Sigmoid colon (tissue), 7 donors: ENCODE data around the gene KIAA0040. TPM values are rescaled to one million over a fixed set of nuclear protein-coding genes. Genes with fewer than 3 reads are reported as not detected.

Source experiments
- DNase-seq: peaks from one replicate; pipeline ENCODE4 v3.0.0-alpha.2; 2019
- H3K27ac ChIP-seq, 4 donors: fragments of 200-600 bp; sonication (generic); one replicate each; pipeline ENCODE4 v1.5.1; 2016 to 2019; ENCODE audit warnings: mild to moderate bottlenecking in 1 of 4
- H3K27me3 ChIP-seq, 3 donors: fragments of 200-600 bp; sonication (generic); one replicate each; pipeline ENCODE4 v1.5.1; 2019; ENCODE audit warnings: mild to moderate bottlenecking in 1 of 3
- H3K36me3 ChIP-seq, 4 donors: fragments of 200-600 bp; sonication (generic); one replicate each; pipeline ENCODE4 v1.5.1; 2016 to 2019
- H3K4me1 ChIP-seq, 4 donors: fragments of 200-600 bp; sonication (generic); one replicate each; pipeline ENCODE4 v1.5.1; 2017 to 2019
- H3K4me3 ChIP-seq, 4 donors: fragments of 200-600 bp; sonication (generic); one replicate each; pipeline ENCODE4 v1.5.1; 2017 to 2019; ENCODE audit warnings: mild to moderate bottlenecking in 2 of 4, moderate library complexity in 1 of 4
- H3K9me3 ChIP-seq, 4 donors: fragments of 200-600 bp in 3 of 4; sonication (generic) in 3 of 4; one replicate each; pipeline versions ENCODE4 v1.5.1 to v1.6.1; 2013 to 2019
- EP300 ChIP-seq, 4 donors: sonication (generic); formaldehyde crosslinking; IDR thresholded peaks; one replicate each; pipeline ENCODE4 v1.6.1; 2017; ENCODE audit warnings: antibody characterized with exemption in 4 of 4
- POLR2A ChIP-seq, 2 donors: fragments of 450-650 bp; IDR thresholded peaks; one replicate each; pipeline ENCODE4 v1.6.1; 2016; ENCODE audit warnings: antibody characterized with exemption in 2 of 2, mild to moderate bottlenecking in 2 of 2, moderate library complexity in 2 of 2
- POLR2AphosphoS5 ChIP-seq, 4 donors: sonication (generic); formaldehyde crosslinking; IDR thresholded peaks; one replicate each; pipeline ENCODE4 v1.6.1; 2017; ENCODE audit warnings: antibody characterized with exemption in 4 of 4
- WGBS, 2 donors: extraction: QIAGEN DNeasy Blood & Tissue Kit; methylation state at CpG; one replicate each; pipeline ENCODE4 v1.1.7; 2013; 5-methylcytosine and 5-hydroxymethylcytosine counted together
- intact Hi-C: fragments of 100-400 bp; cut with DNase I; formaldehyde crosslinking; loops from one replicate; pipeline ENCODE4 v1.15.1; 2023
- polyA plus RNA-seq, 3 donors: library from polyadenylated mRNA; stranded (reverse); fragments of 200-250 nt; gene quantifications; one replicate each; pipeline ENCODE4 v1.2.3, GENCODE V29; 2013
- total RNA-seq, 4 donors: library from RNA; depleted of rRNA; stranded (reverse); fragments of >200 nt; gene quantifications; one replicate each; pipeline ENCODE4 v1.1.0, GENCODE V29; 2016
- TF ChIP-seq, protein P1 (sequence below), 4 experiments: fragments of 450-650 bp in 3 of 4; fragments of 200-600 bp in 1 of 4; IDR thresholded peaks; one replicate each; pipeline ENCODE4 v1.5.1; 2016 to 2019; ENCODE audit warnings: antibody characterized with exemption in 4 of 4, mild to moderate bottlenecking in 3 of 4, moderate library complexity in 2 of 4
- donor health status: healthy with polysubstance abuse.
- donor health status: Bipolar disorder and iron deficiency.
- donor health status: healthy.

KIAA0040 gene
- total and polyA plus RNA-seq, 7 donors: 6.6 to 28.2 (median 18.8) TPM

DNA sequence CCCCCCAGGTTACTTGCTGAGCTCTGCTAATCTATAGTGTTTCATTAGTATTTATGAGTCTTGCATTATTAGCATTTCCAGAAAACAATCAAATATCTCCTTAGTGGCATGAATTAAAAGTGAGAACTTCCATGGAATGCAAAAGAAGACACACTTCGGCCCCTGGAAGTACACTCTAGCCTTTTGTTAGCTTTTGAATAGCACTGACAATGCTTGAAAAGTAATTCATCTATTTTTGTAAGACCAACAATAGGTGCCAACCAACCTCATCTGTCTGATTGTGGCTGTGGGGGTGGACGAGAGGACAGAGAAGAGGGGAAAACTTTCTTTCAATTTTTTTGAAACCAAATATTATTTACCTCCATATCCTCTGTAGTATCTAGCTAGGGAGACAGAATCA is 27.8 kb downstream of the KIAA0040 start:
- no peak for TF ChIP-seq EP300 (IDR thresholded peaks at IDR 0.05)
- TF ChIP-seq POLR2A (IDR thresholded peaks at IDR 0.05): no peak
- TF ChIP-seq POLR2AphosphoS5 (IDR thresholded peaks at IDR 0.05): no peak
- TF ChIP-seq, protein P1, sequence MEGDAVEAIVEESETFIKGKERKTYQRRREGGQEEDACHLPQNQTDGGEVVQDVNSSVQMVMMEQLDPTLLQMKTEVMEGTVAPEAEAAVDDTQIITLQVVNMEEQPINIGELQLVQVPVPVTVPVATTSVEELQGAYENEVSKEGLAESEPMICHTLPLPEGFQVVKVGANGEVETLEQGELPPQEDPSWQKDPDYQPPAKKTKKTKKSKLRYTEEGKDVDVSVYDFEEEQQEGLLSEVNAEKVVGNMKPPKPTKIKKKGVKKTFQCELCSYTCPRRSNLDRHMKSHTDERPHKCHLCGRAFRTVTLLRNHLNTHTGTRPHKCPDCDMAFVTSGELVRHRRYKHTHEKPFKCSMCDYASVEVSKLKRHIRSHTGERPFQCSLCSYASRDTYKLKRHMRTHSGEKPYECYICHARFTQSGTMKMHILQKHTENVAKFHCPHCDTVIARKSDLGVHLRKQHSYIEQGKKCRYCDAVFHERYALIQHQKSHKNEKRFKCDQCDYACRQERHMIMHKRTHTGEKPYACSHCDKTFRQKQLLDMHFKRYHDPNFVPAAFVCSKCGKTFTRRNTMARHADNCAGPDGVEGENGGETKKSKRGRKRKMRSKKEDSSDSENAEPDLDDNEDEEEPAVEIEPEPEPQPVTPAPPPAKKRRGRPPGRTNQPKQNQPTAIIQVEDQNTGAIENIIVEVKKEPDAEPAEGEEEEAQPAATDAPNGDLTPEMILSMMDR (IDR thresholded peaks at IDR 0.05): no peak
- Histone ChIP-seq H3K36me3 (peaks cover 0 to 8% (median 5%) of the 10 kb centered on the region in 4 donors), H3K27ac (no peak overlapping the region), H3K4me3 (no peak overlapping the region), H3K27me3 (no peaks in the 10 kb centered on the region), H3K4me1 (no peaks in the 10 kb centered on the region), H3K9me3 (no peaks in the 10 kb centered on the region)
- intact Hi-C loops: no loop called here
- 89 to 90% methylated on average over 2 of the region's 2 CpGs for WGBS, 2 donors
- no peak for DNase-seq

DNA sequence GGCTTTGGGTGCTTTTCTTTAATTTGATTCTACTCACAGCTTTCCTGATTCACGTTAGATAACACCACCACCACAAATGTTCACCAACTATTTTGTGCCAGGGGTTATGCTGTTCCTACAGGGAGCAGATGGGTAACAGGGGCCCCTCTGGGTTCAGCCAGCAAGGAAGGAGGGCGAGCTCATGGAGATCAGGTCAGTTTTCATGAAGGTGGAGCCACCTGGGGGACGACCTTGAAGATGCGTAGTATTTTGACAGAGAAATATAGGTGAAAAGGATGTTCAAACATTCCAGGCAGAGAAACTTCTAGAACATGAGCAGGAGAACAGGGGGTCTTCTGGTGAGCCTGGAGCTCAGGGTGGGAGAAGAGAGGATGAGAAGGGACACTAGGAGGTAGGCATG is 28.9 kb downstream of the KIAA0040 start:
- H3K4me3 ChIP-seq: no peak overlapping the region
- H3K27ac ChIP-seq: no peak overlapping the region
- intact Hi-C loops: no loop called here
- no peak for DNase-seq
- WGBS, 2 donors: 70 to 85% methylated on average over 4 of the region's 4 CpGs
- H3K4me1 ChIP-seq: no peaks in the 10 kb centered on the region
- H3K36me3 ChIP-seq: peaks cover 0 to 8% (median 5%) of the 10 kb centered on the region in 4 donors
- TF ChIP-seq, protein P1 (IDR thresholded peaks at IDR 0.05): no peak
- TF ChIP-seq POLR2A (IDR thresholded peaks at IDR 0.05) (no peak), POLR2AphosphoS5 (IDR thresholded peaks at IDR 0.05) (no peak), EP300 (IDR thresholded peaks at IDR 0.05) (no peak)
- no peaks in the 10 kb centered on the region for H3K9me3 ChIP-seq
- no peaks in the 10 kb centered on the region for H3K27me3 ChIP-seq

DNA sequence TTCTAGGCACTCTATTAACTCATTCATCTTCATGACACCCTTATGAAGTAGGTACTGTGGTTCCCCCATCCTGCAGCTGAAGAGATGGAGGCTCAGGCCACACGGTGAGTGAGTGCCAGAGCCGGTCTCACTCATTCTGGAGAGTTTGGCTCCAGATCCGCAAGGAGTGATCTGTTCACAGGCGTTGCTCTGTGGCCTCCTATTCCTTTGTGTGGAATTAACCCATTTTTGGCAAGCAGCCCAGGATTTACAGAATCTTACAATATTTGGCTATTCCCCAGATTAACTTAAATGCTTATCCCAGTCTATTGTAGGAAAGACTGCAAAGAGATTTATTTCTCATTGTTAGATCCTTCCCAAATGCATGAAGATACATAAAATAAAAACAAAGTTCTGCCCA is 29.6 kb downstream of the KIAA0040 start:
- no peak for TF ChIP-seq POLR2AphosphoS5 (IDR thresholded peaks at IDR 0.05)
- TF ChIP-seq, protein P1 (IDR thresholded peaks at IDR 0.05): no peak
- TF ChIP-seq EP300 (IDR thresholded peaks at IDR 0.05): no peak
- Histone ChIP-seq H3K9me3 (no peaks in the 10 kb centered on the region), H3K36me3 (peaks cover 0 to 8% (median 5%) of the 10 kb centered on the region in 4 donors), H3K4me3 (no peak overlapping the region), H3K27ac (no peak overlapping the region), H3K4me1 (no peaks in the 10 kb centered on the region), H3K27me3 (no peaks in the 10 kb centered on the region)
- DNase-seq: no peak
- intact Hi-C loops: no loop called here
- 54 to 82% methylated on average over 4 of the region's 4 CpGs for WGBS, 2 donors

DNA sequence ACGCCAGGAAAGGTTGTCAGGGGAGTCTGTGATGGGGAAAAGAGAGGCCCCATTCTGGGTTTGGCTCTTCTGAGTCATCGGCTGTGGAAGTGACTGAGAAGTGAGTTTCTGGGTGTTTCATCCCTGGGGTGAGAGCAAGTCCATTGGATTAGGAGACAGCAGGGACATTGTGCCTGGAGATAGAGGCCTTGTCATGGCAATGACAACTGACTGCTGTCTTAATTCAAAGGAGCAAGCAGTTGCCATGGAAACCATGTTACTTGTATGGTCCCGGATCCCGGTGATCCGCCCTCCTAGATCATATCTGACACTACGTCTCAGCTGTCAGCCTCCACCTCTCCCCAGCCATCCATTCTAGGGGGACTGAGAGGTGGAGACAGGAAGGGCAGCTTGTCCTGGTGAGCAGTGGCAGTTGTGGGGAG is 34.4 kb downstream of the KIAA0040 start:
- no peak for DNase-seq
- Histone ChIP-seq H3K9me3 (no peaks in the 10 kb centered on the region), H3K27ac (no peak overlapping the region), H3K4me1 (no peaks in the 10 kb centered on the region), H3K4me3 (no peak overlapping the region), H3K36me3 (no peaks in the 10 kb centered on the region), H3K27me3 (no peaks in the 10 kb centered on the region)
- TF ChIP-seq EP300 (IDR thresholded peaks at IDR 0.05): no peak
- no peak for TF ChIP-seq POLR2A (IDR thresholded peaks at IDR 0.05)
- no peak for TF ChIP-seq POLR2AphosphoS5 (IDR thresholded peaks at IDR 0.05)
- TF ChIP-seq, protein P1 (IDR thresholded peaks at IDR 0.05): no peak
- intact Hi-C loops: no loop called here
- WGBS, 2 donors: 93 to 94% methylated on average over 6 of the region's 6 CpGs

DNA sequence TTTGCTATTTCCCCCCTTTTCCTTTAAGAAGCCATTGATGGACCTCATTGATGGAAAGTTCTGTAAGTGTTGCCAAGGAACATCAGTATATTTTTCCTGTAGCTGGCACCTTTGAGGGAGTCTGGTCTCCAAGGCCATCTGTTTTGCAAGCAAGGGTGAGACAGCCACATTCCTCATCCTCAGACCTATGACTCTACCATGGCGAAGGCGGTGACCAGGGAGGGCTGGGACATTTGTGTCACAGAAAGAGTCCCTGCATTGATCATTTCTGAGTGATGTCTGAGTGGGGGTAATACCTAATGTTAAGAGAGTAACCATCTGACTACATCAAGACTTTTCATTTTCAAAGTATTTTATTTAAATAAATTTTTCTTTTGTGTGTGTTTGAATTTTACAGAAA is 35.4 kb downstream of the KIAA0040 start:
- Histone ChIP-seq H3K4me3 (no peak overlapping the region), H3K27ac (no peak overlapping the region), H3K27me3 (no peaks in the 10 kb centered on the region), H3K36me3 (no peaks in the 10 kb centered on the region), H3K9me3 (no peaks in the 10 kb centered on the region), H3K4me1 (no peaks in the 10 kb centered on the region)
- intact Hi-C loops: no loop called here
- no peak for DNase-seq
- TF ChIP-seq, protein P1 (IDR thresholded peaks at IDR 0.05): no peak
- TF ChIP-seq POLR2A (IDR thresholded peaks at IDR 0.05) (no peak), POLR2AphosphoS5 (IDR thresholded peaks at IDR 0.05) (no peak), EP300 (IDR thresholded peaks at IDR 0.05) (no peak)
- whole genome bisulfite sequencing, 2 donors: 95% methylated on average over 2 of the region's 2 CpGs
